Middle frontal gyrus (tissue), 1 donor: ENCODE measurements around the gene ARHGDIA.

Experiments used
- DNase-seq: peaks from one replicate; pipeline ENCODE4 v3.0.0-alpha.2; 2015; ENCODE audit warnings: low spot score; ENCODE audit errors: extremely low spot score

The ARHGDIA gene

GRCh38 chr17:81825841-81826466 is 45.2 kb downstream of the ARHGDIA start:
- DNase-seq = no peak

DNA sequence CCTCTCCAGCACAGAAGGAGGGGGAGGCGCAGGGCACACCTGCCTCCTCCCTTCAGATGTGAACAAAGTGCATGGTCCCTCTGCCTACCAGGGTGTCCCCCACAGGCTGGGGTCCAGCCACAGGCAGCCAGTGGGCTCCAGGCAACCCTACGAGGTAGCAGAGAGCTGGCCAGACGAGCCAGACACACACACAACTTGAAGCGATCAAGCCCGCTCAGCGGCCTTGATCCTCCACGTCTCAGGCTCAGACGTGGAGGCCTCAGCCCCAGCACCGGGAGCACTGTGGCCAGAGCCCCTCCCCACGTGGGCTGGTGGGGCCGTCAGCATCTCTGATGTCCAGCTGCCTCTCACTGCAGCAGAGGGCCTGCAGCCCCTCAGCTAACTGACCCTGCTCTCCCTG is 46.5 kb downstream of the ARHGDIA start:
- DNase-seq = no peak

DNA sequence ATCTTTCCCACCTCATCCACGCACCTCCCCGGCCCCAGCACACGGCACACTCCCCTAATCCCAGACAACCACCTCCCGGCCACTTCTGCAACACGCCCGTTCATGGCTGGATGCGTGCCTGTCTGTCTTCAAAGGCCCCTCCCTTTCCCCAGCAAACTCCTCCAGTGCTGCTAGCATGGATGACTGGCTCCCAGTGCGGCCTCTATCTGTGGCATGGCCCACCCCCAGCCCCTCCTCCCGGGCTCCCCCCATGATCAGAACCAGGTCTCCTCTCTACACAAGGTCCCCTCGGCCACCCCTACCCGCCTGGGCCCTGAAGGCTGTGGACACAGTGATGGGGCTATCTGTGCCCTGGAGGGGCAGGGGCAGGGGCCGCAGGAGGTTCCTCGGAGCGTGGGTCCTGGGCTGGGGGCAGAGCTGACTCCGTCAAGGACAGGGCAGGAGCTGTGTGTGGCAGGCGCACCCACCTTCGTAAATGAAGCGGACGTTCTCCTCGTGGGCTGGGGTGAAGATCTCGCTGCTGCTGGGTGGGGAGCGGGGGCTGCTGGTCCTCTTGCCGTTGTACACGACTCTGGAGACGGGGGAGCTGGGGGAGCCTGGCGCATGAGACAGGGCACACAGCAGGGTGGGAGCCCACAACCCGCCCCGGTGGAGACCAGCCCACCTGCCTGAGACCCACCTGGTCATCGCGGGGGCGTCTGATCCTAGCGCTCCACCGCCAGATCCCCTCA is 47.2 kb downstream of the ARHGDIA start:
- no peak for DNase-seq

GRCh38 chr17:81822996-81823819 is 47.9 kb downstream of the ARHGDIA start:
- no peak for DNase-seq

- no peak for DNase-seq
Measured at GRCh38 chr17:81822312-81822637, 48.9 kb downstream of the ARHGDIA start.

DNA sequence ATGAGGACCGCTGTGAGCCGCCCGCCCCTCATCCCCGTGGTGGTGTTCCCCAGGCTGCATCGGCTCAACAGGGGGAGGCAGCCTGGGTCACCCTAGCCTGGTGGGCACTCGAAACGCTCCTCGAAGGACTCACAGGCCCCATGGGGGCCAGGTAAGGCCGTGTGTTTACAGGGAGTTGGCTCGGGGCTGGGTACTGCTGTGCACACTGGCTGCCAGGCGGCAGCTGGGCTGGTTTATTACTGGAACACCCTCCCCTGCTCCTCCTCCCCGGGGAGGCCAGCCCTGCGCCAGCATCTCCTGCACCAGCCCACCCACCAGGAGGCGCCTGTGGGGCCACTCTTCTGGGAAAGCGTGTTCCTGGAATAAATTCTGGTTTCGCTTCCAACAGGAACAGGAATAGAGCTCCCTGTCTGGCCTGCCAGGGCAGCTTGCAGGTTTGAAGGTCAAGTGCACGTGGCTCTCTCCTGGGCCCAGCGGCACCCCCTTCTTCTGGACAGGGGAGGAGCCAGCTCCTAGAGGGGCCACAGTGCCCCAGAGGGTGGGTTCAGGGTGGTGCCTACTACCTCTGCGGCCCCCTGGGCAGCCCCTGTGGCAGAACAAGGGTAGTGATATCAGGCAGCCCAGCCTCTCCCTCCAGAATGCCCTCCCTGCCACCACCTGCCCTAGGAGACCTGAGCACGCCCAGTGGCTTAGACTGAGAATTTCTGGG is 49.4 kb downstream of the ARHGDIA start:
- DNase-seq = peak; percentile 35

GRCh38 chr17:81821147-81821546 is 50.0 kb downstream of the ARHGDIA start:
- no peak for DNase-seq

DNA sequence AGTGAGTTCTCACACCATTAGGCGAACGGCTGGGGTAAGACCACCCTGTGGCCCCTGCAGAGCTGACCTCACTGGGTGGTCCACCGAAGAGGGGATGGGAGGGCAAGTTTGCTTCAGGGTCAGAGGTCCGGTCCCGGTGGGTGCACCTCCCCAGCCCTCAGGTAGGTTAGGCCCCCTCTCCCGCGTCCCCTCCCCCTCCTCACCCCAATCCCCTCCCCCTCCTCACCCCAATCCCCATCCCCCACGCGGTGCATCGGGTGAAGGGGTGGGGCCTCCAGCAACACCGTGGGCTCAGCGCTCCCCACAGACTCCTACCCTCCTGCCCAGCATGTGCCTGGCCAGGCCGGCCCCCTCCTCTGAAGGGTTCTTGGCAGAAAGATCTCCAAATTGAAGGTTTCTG is 51.4 kb downstream of the ARHGDIA start:
- DNase-seq = no peak

GRCh38 chr17:81817758-81818147 is 53.4 kb downstream of the ARHGDIA start:
- no peak for DNase-seq
